ENCODE results near the gene KIF11. TPM values are rescaled to one million over a fixed set of nuclear protein-coding genes. Genes with fewer than 3 reads are reported as not detected.
"Not testable (repeated sequence)": the region's sequence is repeated elsewhere in the genome, so short reads cannot be mapped to it uniquely, and the experiment has no call there.

Gene KIF11
- total RNA-seq, 2 donors from 2014 or later, result 1.0 to 1.3 TPM

DNA sequence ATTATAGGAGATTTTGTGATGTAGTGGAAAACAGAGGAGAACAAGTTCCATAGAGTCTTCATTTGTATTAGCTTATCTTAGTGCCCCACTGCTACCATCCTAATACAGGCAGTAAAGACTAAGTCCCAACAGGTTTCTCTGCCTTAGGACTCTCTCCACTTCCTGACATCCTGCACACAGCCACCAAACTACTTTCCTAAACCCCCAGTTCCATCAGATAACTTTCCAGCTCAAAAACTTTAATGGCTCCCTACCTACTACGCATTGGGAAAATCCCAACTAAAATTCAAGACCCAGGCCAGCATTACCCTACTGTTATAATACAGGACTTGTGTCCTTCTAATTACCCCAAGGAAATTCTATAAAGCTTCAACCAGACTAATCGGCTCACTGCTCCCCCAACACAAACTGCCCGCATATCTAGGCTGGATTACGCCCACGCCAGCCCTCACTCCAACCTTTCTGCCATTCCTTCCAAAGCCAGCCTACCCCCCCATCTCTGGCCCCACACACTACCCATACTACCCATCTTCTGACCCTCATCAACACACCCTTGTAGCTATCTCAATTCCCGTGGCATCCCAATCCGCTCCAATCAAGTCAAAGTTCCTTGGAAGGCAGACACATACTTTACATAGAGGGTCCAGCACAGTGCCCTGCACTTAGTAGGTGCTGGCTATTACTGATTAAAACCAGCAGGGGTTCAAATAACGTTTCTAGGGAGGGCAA lies 20.4 kb upstream of the KIF11 start:
- H3K4me1 Mint-ChIP-seq, result peaks cover 35% of the 10 kb centered on the region
- no peaks in the 10 kb centered on the region for H3K9me3 ChIP-seq (ENCODE audit: control insufficient read depth, low read length, poor library complexity, severe bottlenecking)
- H3K27ac Mint-ChIP-seq, result peak overlapping the region; percentile 90
- no peaks in the 10 kb centered on the region for H3K36me3 Mint-ChIP-seq (ENCODE audit: low read depth)
- DNase-seq (no peak), ATAC-seq (no peak)
- no peaks in the 10 kb centered on the region for H3K27me3 Mint-ChIP-seq
- peak overlapping the region; percentile 84 for H3K4me3 Mint-ChIP-seq

DNA sequence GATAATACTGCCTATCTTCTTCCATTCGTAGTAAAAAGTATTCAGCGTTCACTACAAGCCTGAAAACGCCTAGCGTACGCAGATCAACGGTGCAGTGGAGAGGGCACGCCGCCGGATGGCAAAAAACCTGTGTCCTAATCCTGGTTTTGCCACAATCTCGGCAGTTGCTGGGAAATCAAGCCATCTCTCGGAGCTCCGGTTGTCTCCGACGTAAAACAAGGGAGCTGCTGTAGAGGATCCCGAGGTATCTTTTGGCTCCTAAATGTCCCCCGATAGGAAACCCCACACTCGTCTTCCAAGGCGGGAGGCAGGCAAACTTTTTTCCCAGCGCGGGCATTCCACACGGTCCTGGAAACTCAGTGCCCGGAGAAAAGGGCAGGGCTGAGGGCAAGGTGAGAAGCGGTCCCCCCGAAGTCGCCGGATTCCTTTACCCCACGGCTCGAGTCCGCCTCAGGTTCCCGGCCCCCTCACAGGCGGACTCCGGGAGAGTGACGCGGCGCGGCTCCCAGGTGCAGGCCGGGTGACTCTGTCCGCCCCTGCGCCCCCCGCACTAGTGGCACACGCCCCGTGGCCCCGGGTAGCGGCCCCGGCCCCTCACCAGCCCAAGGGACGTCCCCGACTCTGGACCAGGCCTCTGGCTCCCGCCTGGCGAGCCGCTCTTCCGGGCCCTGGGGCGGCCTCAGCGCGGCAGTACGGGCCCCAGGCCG lies 19.7 kb upstream of the KIF11 start:
- DNase-seq, result peak in 2 of 3 donors; percentile 9 to 11

DNA sequence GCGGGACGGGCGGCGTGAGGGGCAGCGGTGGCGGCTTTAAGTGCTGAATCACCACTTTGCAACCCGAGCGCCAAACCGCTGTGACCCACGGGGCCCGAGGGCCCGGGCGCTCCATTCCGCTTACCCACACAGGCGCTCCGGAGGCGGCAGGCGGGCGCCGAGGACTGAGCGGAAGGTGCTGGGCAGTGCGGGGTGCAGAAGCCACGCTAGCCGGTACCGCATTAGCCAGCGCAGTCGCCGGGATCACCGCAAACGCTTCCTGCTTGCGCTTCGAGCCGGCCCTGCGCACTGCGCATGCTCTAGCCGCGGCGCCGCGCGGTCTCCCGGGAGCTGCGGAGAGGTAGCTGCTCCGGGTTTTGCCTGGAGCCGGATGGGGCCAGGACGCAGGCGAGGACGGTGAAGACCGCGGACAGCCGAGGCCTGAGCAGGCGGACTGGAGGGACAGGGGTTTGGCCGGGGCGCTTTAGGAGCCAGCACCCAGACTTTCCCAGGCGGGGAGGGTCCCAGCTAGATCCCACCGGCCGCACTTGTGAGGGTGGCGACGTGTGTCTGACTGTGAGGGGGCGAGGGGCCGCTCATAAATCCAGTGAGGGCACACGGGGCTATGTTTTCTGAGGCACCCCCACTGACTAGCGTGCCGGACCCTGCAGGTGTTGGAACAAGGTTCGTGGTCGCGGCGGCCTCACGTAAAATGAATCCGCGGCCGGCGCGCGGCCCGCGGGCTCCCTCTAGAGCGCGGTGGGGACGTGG lies 19.0 kb upstream of the KIF11 start, which contains the start of gene IDE:
IDE (minus strand) TSS at position 296 of the 750 bp plus-strand sequence; CDS start at position 222, 74 bp downstream.
- no peaks in the 10 kb centered on the region for H3K27me3 Mint-ChIP-seq
- peaks cover 29% of the 10 kb centered on the region for H3K4me1 Mint-ChIP-seq
- peak within 1 kb of the TSS; percentile 90 for H3K27ac Mint-ChIP-seq
- ATAC-seq (peak; percentile 84), DNase-seq (peak; percentile 73 to 74 (median 73))
- H3K9me3 ChIP-seq (ENCODE audit: control insufficient read depth, low read length, poor library complexity, severe bottlenecking), result no peaks in the 10 kb centered on the region
- H3K4me3 Mint-ChIP-seq, result peak within 1 kb of the TSS; percentile 84
- H3K36me3 Mint-ChIP-seq (ENCODE audit: low read depth), result no peaks in the 10 kb centered on the region

More for the DNA sequence above, 19.7 kb upstream of the KIF11 start:
- peak overlapping the region; percentile 84 for H3K4me3 Mint-ChIP-seq
- H3K4me1 Mint-ChIP-seq, result peaks cover 30% of the 10 kb centered on the region
- peak overlapping the region; percentile 90 for H3K27ac Mint-ChIP-seq
- H3K36me3 Mint-ChIP-seq (ENCODE audit: low read depth), result no peaks in the 10 kb centered on the region
- no peaks in the 10 kb centered on the region for H3K9me3 ChIP-seq (ENCODE audit: control insufficient read depth, low read length, poor library complexity, severe bottlenecking)
- no peaks in the 10 kb centered on the region for H3K27me3 Mint-ChIP-seq
- ATAC-seq, result peak; percentile 22

DNA sequence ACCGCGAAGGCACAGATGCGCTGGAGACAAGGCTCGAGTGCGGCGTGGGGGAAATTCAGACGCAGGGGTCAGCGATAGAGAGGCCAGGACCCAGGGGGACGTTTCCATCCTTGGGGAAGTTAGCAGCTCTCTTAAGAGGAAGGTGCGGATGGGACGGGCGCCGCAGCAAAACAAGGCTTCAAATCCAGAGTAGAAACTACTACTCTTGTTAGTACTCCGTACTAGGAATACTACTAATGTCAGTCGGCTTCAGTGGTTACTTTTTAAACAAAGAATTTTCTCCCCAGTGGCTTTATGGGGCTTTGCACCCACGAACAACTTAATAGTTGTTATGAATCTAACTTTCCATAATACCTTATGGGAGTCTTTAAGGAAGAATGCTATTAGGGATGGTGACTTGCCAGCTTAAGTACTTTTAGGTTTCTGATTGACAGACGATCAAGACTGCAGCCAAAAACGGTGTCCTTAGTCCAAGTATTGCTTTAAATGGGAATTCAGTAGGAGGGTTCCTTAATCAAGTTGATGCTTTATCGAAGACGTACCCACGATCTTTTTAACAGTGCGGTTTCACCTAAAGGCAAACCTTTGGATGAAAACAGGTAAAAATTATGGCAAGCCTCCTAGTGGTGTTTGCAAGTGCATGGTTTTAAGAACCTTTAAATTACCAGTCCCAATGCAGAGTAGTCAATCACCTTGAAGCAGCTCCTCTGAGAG lies 18.2 kb upstream of the KIF11 start:
- DNase-seq, result no peak
- peak; percentile 57 for ATAC-seq
- H3K27me3 Mint-ChIP-seq, result no peaks in the 10 kb centered on the region
- H3K4me3 Mint-ChIP-seq, result peak overlapping the region; percentile 84
- no peaks in the 10 kb centered on the region for H3K9me3 ChIP-seq (ENCODE audit: control insufficient read depth, low read length, poor library complexity, severe bottlenecking)
- H3K27ac Mint-ChIP-seq, result peak overlapping the region; percentile 84
- H3K36me3 Mint-ChIP-seq (ENCODE audit: low read depth), result no peaks in the 10 kb centered on the region
- H3K4me1 Mint-ChIP-seq, result peaks cover 24% of the 10 kb centered on the region

DNA sequence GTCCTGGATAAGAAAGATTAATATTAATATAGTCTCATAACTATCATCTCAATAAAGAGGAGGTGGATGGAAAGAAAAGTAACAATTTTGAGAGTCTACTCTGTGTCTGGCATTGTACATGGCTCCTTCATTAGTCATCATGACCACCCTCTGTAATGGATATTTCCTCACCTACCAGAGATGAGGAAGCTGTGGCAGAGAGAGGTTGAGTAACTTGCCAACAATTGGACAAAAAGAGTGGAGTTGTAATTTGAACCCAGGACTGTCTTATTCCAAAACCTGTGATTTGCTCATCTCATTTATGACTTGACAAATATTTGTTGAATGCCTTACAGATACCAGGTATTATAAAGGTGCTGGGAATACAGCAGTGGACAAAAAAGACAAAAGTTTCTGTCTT lies 17.0 kb upstream of the KIF11 start:
- H3K4me1 Mint-ChIP-seq, result peaks cover 21% of the 10 kb centered on the region
- no peak for DNase-seq
- no peak for ATAC-seq
- H3K27ac Mint-ChIP-seq, result peak overlapping the region; percentile 84
- no peaks in the 10 kb centered on the region for H3K9me3 ChIP-seq (ENCODE audit: control insufficient read depth, low read length, poor library complexity, severe bottlenecking)
- H3K36me3 Mint-ChIP-seq (ENCODE audit: low read depth), result no peaks in the 10 kb centered on the region
- H3K4me3 Mint-ChIP-seq, result no peak overlapping the region
- H3K27me3 Mint-ChIP-seq, result no peaks in the 10 kb centered on the region

DNA sequence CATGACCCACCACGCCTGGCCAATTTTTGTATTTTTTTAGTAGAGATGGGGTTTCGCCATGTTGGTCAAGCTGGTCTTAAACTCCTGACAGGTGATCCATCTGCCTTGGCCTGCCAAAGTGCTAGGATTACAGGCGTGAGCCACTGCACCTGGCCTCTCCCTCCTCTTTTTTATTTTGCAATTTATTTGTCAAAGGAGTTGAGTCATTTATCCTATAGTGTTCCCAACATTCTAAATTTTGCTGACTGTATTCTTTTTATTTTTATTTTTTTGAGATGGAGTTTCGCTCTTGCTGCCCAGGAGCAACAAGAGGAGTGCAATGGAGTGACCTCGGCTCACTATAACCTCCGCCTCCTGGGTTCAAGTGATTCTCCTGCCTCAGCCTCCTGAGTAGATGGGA lies 10.6 kb upstream of the KIF11 start:
- not testable (repeated sequence) for H3K9me3 ChIP-seq (ENCODE audit: control insufficient read depth, low read length, poor library complexity, severe bottlenecking); H3K27me3 Mint-ChIP-seq; H3K4me3 Mint-ChIP-seq; H3K4me1 Mint-ChIP-seq; H3K36me3 Mint-ChIP-seq (ENCODE audit: low read depth); H3K27ac Mint-ChIP-seq; DNase-seq; ATAC-seq

DNA sequence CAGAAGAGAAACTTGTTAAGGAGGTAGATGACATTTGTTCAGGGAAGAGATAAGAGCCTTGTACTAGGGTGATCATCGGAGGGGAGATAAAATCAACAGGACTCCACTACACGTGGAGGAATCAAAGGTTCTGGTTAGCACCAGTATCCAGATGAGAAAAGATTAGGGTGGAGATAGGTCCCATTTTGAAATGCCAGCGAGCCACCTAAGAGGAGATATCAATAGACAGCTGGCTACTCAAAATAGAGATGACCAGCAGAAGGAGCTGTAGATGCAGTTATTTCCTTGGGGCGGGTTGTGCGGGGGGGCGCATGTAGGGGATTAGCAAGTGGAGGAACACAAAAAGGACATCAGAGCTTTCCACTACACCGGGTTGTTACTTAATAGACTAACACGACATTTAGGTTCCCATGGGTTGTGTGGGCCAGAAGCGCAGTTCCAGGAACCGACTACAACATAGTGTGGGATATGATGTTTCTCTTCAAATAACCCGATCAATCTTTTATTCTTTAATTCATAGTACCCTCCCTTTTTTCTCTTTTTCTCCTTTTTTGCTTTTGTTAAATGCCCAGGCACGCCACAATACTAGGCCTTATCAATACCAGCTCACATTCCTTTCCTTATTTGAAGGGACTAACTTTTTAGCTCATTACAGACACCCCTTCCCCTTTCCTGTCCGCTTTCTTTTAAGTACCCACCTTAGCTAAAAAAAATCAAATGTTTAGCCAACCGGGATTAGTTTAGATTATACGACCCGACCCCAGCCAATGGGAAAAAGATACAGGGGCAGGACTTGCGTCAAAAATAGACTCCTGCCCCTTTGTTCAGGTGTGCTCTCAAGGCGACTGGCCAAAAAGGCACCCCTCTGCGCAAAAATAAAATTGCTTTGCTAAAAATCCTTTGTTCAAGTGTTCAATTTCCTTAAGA lies 2.0 kb upstream of the KIF11 start:
- Mint-ChIP-seq H3K36me3 (ENCODE audit: low read depth) (peaks cover 2% of the 10 kb centered on the region), H3K27ac (peak overlapping the region; percentile 100), H3K27me3 (no peaks in the 10 kb centered on the region), H3K4me1 (peaks cover 24% of the 10 kb centered on the region), H3K4me3 (peak overlapping the region; percentile 99)
- H3K9me3 ChIP-seq (ENCODE audit: control insufficient read depth, low read length, poor library complexity, severe bottlenecking), result no peaks in the 10 kb centered on the region
- ATAC-seq, result peak; percentile 2
- DNase-seq, result peak in 1 of 3 donors; percentile 7

DNA sequence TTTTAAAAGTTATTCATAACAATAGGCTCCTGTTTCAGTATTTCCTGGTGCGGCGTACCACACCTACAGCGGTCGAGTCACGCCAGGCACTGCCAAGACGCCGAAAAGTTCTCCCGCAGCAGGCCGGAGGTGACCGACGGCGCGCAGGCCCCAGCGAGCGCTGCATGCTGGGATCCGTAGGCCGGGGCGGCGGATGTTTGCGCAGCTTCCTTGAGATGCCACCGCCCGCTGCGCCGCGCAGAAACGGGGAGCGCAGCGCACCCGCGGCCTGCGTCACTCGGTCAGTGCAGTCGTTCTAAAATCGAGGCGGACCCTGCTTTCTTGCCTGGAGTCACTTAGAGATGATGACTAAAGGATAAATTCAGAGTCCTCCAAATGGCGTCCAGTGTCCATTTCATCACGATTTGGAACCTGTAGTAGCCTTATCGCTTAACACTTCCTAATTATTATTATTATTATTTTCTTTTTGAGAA lies 1.3 kb upstream of the KIF11 start:
- H3K36me3 Mint-ChIP-seq (ENCODE audit: low read depth), result peaks cover 2% of the 10 kb centered on the region
- DNase-seq (peak; percentile 82 to 84 (median 83)), ATAC-seq (peak; percentile 87)
- H3K4me1 Mint-ChIP-seq, result peaks cover 26% of the 10 kb centered on the region
- H3K27ac Mint-ChIP-seq, result peak overlapping the region; percentile 100
- peak overlapping the region; percentile 99 for H3K4me3 Mint-ChIP-seq
- no peaks in the 10 kb centered on the region for H3K27me3 Mint-ChIP-seq
- H3K9me3 ChIP-seq (ENCODE audit: control insufficient read depth, low read length, poor library complexity, severe bottlenecking), result no peaks in the 10 kb centered on the region

DNA sequence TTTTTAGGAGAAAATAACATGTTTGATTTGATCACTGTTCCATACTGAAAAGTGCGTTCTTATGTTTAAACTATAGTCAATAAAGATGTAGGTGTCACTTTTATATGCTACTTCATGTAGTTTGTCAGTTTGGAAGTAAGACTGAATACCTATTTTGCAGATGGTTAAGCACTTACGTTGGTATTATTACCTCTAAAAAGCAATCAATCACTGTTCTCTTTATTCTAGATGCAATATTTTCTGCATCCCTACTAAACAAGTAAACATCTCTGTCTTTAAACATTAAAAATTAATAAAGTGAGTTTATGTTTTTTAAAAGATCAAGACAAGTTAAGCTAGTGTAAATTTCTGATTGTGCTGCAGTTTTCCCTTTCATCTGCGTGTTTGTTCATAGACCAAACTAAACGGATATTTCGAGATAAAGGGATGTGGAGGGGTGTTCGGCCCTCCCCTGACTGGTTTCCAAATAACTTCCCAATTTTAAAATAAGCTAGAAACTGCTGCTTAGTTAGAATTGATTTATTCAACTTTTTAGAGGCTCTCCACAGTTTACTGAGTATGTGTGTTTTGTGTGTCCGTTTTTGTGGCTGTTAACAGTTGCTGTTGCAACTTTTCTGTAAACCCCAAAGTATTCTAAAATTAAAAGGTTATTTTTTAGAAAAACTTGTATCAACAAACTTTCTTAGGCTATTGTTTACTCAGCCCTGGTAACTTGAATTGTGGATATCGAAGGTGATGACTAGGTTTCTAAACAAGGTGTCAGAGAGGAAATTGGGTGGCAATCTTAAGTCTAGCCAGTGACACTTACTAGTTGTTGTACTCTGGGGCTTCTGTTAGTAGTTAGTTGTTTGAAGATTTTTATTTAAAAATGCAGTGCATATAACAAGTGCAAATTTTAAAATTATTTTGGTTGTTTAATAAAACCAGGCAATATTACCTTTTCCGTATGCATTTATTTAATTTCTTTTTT lies 974 bp downstream of the KIF11 start:
- H3K4me1 Mint-ChIP-seq, result peaks cover 29% of the 10 kb centered on the region

DNA sequence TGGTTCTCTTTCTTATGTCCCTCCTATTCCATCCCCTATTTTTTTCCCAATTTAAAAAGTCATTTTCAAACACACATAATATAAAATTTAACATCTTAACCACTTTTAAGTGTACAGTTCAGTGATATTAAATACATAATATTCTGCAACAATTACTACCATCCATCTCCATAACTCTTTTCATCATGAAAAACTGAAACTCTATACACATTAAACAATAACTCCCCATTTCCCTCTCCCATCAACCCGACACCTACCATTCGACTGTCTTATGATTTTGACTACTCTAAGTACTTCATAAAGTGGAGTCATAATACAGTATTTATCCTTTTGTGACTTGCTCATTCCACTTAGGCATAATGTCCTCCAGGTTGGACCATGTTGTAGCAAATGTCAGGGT lies 2.6 kb downstream of the KIF11 start:
- H3K36me3 Mint-ChIP-seq (ENCODE audit: low read depth), result peaks cover 2% of the 10 kb centered on the region
- peaks cover 29% of the 10 kb centered on the region for H3K4me1 Mint-ChIP-seq
- H3K27ac Mint-ChIP-seq, result peak overlapping the region; percentile 56
- H3K4me3 Mint-ChIP-seq, result peak overlapping the region; percentile 61
- no peak for DNase-seq
- no peaks in the 10 kb centered on the region for H3K9me3 ChIP-seq (ENCODE audit: control insufficient read depth, low read length, poor library complexity, severe bottlenecking)
- ATAC-seq, result no peak
- no peaks in the 10 kb centered on the region for H3K27me3 Mint-ChIP-seq

More for the DNA sequence above, 974 bp downstream of the KIF11 start:
- DNase-seq (no peak), ATAC-seq (no peak)
- Mint-ChIP-seq H3K27ac (peak overlapping the region; percentile 47), H3K4me3 (peak overlapping the region; percentile 99), H3K36me3 (ENCODE audit: low read depth) (peaks cover 2% of the 10 kb centered on the region), H3K27me3 (no peaks in the 10 kb centered on the region)
- H3K9me3 ChIP-seq (ENCODE audit: control insufficient read depth, low read length, poor library complexity, severe bottlenecking), result no peaks in the 10 kb centered on the region

DNA sequence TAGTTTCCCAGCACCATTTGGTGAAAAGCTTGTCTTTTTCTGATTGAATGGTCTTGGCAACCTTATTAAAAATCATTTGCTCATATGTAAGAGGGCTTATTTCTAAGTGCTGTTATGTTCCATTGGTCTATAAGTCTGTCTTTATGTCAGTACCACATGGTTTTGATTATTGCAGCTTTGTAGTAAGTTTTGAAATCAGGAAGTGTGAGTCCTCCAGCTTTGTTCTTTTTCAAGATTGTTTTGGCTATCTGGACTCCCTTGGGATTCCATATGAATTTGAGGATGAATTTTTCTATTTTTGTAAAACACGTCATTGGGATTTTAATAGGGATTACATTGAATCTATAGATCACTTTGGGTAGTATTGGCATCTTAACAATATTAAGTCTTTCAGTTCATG lies 5.4 kb downstream of the KIF11 start:
- DNase-seq, result no peak
- no peak overlapping the region for H3K4me3 Mint-ChIP-seq
- H3K4me1 Mint-ChIP-seq, result peaks cover 26% of the 10 kb centered on the region
- no peaks in the 10 kb centered on the region for H3K27me3 Mint-ChIP-seq
- H3K9me3 ChIP-seq (ENCODE audit: control insufficient read depth, low read length, poor library complexity, severe bottlenecking), result no peaks in the 10 kb centered on the region
- H3K36me3 Mint-ChIP-seq (ENCODE audit: low read depth), result peaks cover 2% of the 10 kb centered on the region
- peak overlapping the region; percentile 71 for H3K27ac Mint-ChIP-seq
- no peak for ATAC-seq

All from T-helper 17 cell (primary cell).